ENCODE data around the gene SH2D3C.

DNA sequence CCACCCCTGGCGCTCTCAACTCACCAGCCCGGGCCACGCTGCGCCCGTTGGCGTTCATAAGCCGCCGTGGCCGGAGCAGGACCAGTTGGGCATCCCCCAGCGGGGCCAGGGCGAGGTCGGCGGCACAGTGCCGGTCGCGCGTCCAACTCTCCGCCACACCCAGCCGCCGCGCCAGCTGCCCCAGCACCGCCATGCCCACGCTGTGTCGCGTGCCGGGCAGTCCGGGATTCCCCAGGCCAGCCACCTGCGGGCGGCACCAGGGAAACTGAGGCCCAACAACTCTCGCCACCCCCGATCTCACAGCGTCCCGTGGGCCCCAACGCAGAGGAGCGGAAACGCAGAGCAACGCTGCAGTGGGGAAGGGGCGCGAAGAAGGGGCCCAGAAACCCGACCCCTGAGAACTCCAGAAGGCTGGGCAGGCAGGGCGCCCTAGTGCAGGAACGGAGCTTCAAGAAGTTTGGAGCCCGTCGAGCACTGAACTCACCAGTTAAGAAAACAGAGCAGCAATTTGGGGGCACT is 63.5 kb downstream of the SH2D3C start:
- TF ChIP-seq CTCF (IDR thresholded peaks at IDR 0.05), result no peak
- TF ChIP-seq POLR2A (IDR thresholded peaks at IDR 0.05), result no peak

Data from Peyer's patch (tissue), 4 donors.